H9 (cell line): ENCODE results near the gene PCDHA8. TPM values are rescaled to one million over a fixed set of nuclear protein-coding genes. Genes with fewer than 3 reads are reported as not detected.
"Not testable (repeated sequence)": the region's sequence is repeated elsewhere in the genome, so short reads cannot be mapped to it uniquely, and the experiment has no call there.

Experiments
- DNase-seq: peaks from one replicate; pipeline ENCODE4 v3.0.0-alpha.2; 2017
- H2AFZ ChIP-seq: one replicate; pipeline ENCODE4 v1.6.1; 2013; ENCODE audit warnings: mild to moderate bottlenecking, low read length, control low read depth, moderate library complexity
- H2AK5ac ChIP-seq: 2 replicates; pipeline ENCODE4 v1.6.1; 2013; ENCODE audit warnings: low read length, control low read depth, mixed read lengths; ENCODE audit not compliant: insufficient read length
- H2BK120ac ChIP-seq: one replicate; pipeline ENCODE4 v1.6.1; 2013; ENCODE audit warnings: low read depth, mild to moderate bottlenecking, low read length, control low read depth, inconsistent platforms; ENCODE audit not compliant: poor library complexity, severe bottlenecking
- H2BK12ac ChIP-seq: 2 replicates; pipeline ENCODE4 v1.6.1; 2013; ENCODE audit warnings: low read length, control low read depth, mixed read lengths, low read depth; ENCODE audit not compliant: insufficient read length
- H2BK15ac ChIP-seq: 2 replicates; pipeline ENCODE4 v1.6.1; 2013; ENCODE audit warnings: low read depth, low read length, control low read depth
- H2BK20ac ChIP-seq: one replicate; pipeline ENCODE4 v1.6.1; 2013; ENCODE audit warnings: low read depth, mild to moderate bottlenecking, low read length, control low read depth, inconsistent platforms; ENCODE audit not compliant: poor library complexity, severe bottlenecking
- H2BK5ac ChIP-seq: 2 replicates; pipeline ENCODE4 v1.6.1; 2013; ENCODE audit warnings: low read length, control low read depth, mixed read lengths; ENCODE audit not compliant: insufficient read length
- H3K14ac ChIP-seq: 2 replicates; pipeline ENCODE4 v1.6.1; 2013; ENCODE audit warnings: low read length, control low read depth; ENCODE audit not compliant: insufficient read depth
- H3K18ac ChIP-seq: 2 replicates; pipeline ENCODE4 v1.6.1; 2013; ENCODE audit warnings: low read depth, mild to moderate bottlenecking, mixed read lengths, low read length, control low read depth; ENCODE audit not compliant: insufficient read length
- H3K23ac ChIP-seq: 2 replicates; pipeline ENCODE4 v1.6.1; 2013; ENCODE audit warnings: low read length, control low read depth, mixed read lengths, low read depth; ENCODE audit not compliant: insufficient read length
- H3K23me2 ChIP-seq: 2 replicates; pipeline ENCODE4 v1.6.1; 2013; ENCODE audit warnings: low read depth, mild to moderate bottlenecking, mixed read lengths, low read length, control low read depth; ENCODE audit not compliant: insufficient read length, poor library complexity, severe bottlenecking
- H3K27ac ChIP-seq: 2 replicates; pipeline ENCODE4 v1.5.1; 2013; ENCODE audit warnings: low read length, control low read depth, mixed read lengths, low read depth; ENCODE audit not compliant: insufficient read length
- H3K27me3 ChIP-seq: 2 replicates; pipeline ENCODE4 v1.6.1; 2013; ENCODE audit warnings: low read length, control low read depth, inconsistent platforms; ENCODE audit not compliant: insufficient read depth
- H3K4ac ChIP-seq: 2 replicates; pipeline ENCODE4 v1.6.1; 2013; ENCODE audit warnings: low read depth, mild to moderate bottlenecking, control low read depth, inconsistent platforms, low read length, moderate library complexity
- H3K4me1 ChIP-seq: 2 replicates; pipeline ENCODE4 v1.6.1; 2013; ENCODE audit warnings: low read length, control low read depth, inconsistent platforms; ENCODE audit not compliant: insufficient read depth
- H3K4me2 ChIP-seq: 2 replicates; pipeline ENCODE4 v1.6.1; 2013; ENCODE audit warnings: low read length, control low read depth, mixed read lengths; ENCODE audit not compliant: insufficient read length, insufficient read depth
- H3K56ac ChIP-seq: 2 replicates; pipeline ENCODE4 v1.6.1; 2013; ENCODE audit warnings: low read depth, mild to moderate bottlenecking, mixed read lengths, low read length, control low read depth; ENCODE audit not compliant: insufficient read length
- H3K79me1 ChIP-seq: 2 replicates; pipeline ENCODE4 v1.6.1; 2013; ENCODE audit warnings: low read depth, mild to moderate bottlenecking, moderate library complexity, low read length, control low read depth, inconsistent platforms; ENCODE audit not compliant: insufficient read depth, poor library complexity, severe bottlenecking
- H3K79me2 ChIP-seq: 2 replicates; pipeline ENCODE4 v1.6.1; 2013; ENCODE audit warnings: low read length, control low read depth, inconsistent platforms; ENCODE audit not compliant: insufficient read depth
- H3K9ac ChIP-seq: 2 replicates; pipeline ENCODE4 v1.6.1; 2013; ENCODE audit warnings: low read length, control low read depth, mixed read lengths; ENCODE audit not compliant: insufficient read length; ENCODE audit errors: extremely low read depth
- H3K9me3 ChIP-seq: one replicate; pipeline ENCODE4 v1.6.1; 2013; ENCODE audit warnings: low read depth, low read length, inconsistent platforms; ENCODE audit not compliant: control insufficient read depth
- H3T11ph ChIP-seq: one replicate; pipeline ENCODE4 v1.6.1; 2013; ENCODE audit warnings: mild to moderate bottlenecking, low read length, control low read depth, inconsistent platforms
- H4K20me1 ChIP-seq: one replicate; pipeline ENCODE4 v1.6.1; 2013; ENCODE audit not compliant: control insufficient read depth, insufficient read length, insufficient read depth
- H4K5ac ChIP-seq: 2 replicates; pipeline ENCODE4 v1.6.1; 2013; ENCODE audit warnings: low read depth, mild to moderate bottlenecking, mixed read lengths, low read length, control low read depth; ENCODE audit not compliant: insufficient read length
- H4K8ac ChIP-seq: replicated peaks from 2 replicates; pipeline ENCODE4 v1.6.1; 2013; ENCODE audit warnings: low read length, control low read depth, mixed read lengths, low read depth; ENCODE audit not compliant: insufficient read length
- H4K91ac ChIP-seq: 2 replicates; pipeline ENCODE4 v1.6.1; 2013; ENCODE audit warnings: low read depth, mild to moderate bottlenecking, moderate library complexity, mixed read lengths, low read length, control low read depth; ENCODE audit not compliant: insufficient read length
- H3K27ac Mint-ChIP-seq, 3 experiments: 2 replicates in 2 of 3; 3 replicates in 1 of 3; pipeline ENCODE4 v1.8.0; 2020 to 2021; ENCODE audit warnings: mixed read lengths in 3 of 3, mild to moderate bottlenecking in 1 of 3, moderate library complexity in 1 of 3
- H3K27me3 Mint-ChIP-seq: 2 replicates; pipeline ENCODE4 v1.8.0; 2021; ENCODE audit warnings: low read depth, mild to moderate bottlenecking, moderate library complexity, mixed read lengths
- H3K36me3 Mint-ChIP-seq, 3 experiments: 2 replicates in 2 of 3; 3 replicates in 1 of 3; pipeline ENCODE4 v1.8.0; 2020 to 2021; ENCODE audit warnings: low read depth in 3 of 3, mixed read lengths in 3 of 3; ENCODE audit not compliant: insufficient read depth in 1 of 3
- H3K4me1 Mint-ChIP-seq, 2 experiments: 2 replicates each; pipeline ENCODE4 v1.8.0; 2020; ENCODE audit warnings: mixed read lengths in 2 of 2
- H3K4me3 Mint-ChIP-seq, 2 experiments: 2 replicates in 1 of 2; 3 replicates in 1 of 2; pipeline ENCODE4 v1.8.0; 2020 to 2021; ENCODE audit warnings: mild to moderate bottlenecking in 2 of 2, mixed read lengths in 2 of 2, moderate library complexity in 1 of 2
- H3K9me3 Mint-ChIP-seq, 2 experiments: 2 replicates in 1 of 2; 3 replicates in 1 of 2; pipeline ENCODE4 v1.8.0; 2020; ENCODE audit warnings: mild to moderate bottlenecking in 2 of 2, mixed read lengths in 2 of 2, moderate library complexity in 1 of 2
- CTCF ChIP-seq: fragments of 200-600 bp; sonication (generic); conservative IDR thresholded peaks from 3 replicates; pipeline ENCODE4 v1.8.0; 2021; ENCODE audit warnings: antibody characterized with exemption, mild to moderate bottlenecking
- WGBS: extraction: QIAGEN DNeasy Blood & Tissue Kit; methylation state at CpG from one replicate; pipeline ENCODE4 v1.1.7; 2013; ENCODE audit warnings: missing lambda C conversion rate, low lambda C conversion rate, mixed read lengths; ENCODE audit not compliant: insufficient read length; ENCODE audit errors: extremely low coverage; 5-methylcytosine and 5-hydroxymethylcytosine counted together
- total RNA-seq: library from RNA; stranded (reverse); gene quantifications from 2 replicates; pipeline ENCODE4 v1.2.1, GENCODE V29; 2021

Gene PCDHA8
- total RNA-seq, 1 experiment from 2014 or later: 0.57 TPM

- no peak overlapping the region for H3K27ac Mint-ChIP-seq
- Histone ChIP-seq H3K79me2 (no peaks in the 10 kb centered on the region), H3T11ph (no peak overlapping the region), H3K4ac (no peak overlapping the region), H4K8ac (no peak overlapping the region), H3K14ac (no peak overlapping the region), H2BK20ac (no peak overlapping the region), H3K27me3 (no peaks in the 10 kb centered on the region), H4K20me1 (no peaks in the 10 kb centered on the region), H3K4me1 (no peaks in the 10 kb centered on the region), H3K56ac (no peak overlapping the region), H3K23ac (no peak overlapping the region), H3K4me2 (no peak overlapping the region), H3K23me2 (peaks cover 3% of the 10 kb centered on the region), H2BK15ac (no peak overlapping the region), H3K79me1 (no peaks in the 10 kb centered on the region), H3K18ac (no peak overlapping the region), H3K9me3 (no peaks in the 10 kb centered on the region), H2BK12ac (no peak overlapping the region), H2AK5ac (no peak overlapping the region), H2BK120ac (no peak overlapping the region), H2BK5ac (no peak overlapping the region), H4K5ac (no peak overlapping the region), H3K27ac (no peak overlapping the region), H4K91ac (no peak overlapping the region), H2AFZ (no peak overlapping the region), H3K9ac (no peak overlapping the region)
- no peak overlapping the region for H3K4me3 Mint-ChIP-seq
- WGBS: no CpG with 5 or more reads among the region's 6 CpGs
- TF ChIP-seq CTCF: no peak
- no peak for DNase-seq
- H3K36me3 Mint-ChIP-seq: peaks cover 9 to 18% (median 15%) of the 10 kb centered on the region in 3 experiments
- H3K27me3 Mint-ChIP-seq: no peaks in the 10 kb centered on the region
- peaks cover 0 to 3% of the 10 kb centered on the region in 2 experiments; a peak in 2 of 4 replicates for H3K4me1 Mint-ChIP-seq
- peaks cover 0 to 16% of the 10 kb centered on the region in 2 experiments; a peak in 2 of 5 replicates for H3K9me3 Mint-ChIP-seq
Measured at GRCh38 chr5:140822281-140822629, 18.7 kb upstream of the PCDHA8 start.

GRCh38 chr5:140822969-140823368 lies 18.0 kb upstream of the PCDHA8 start:
- H3K4ac ChIP-seq, H3K4me1 Mint-ChIP-seq, H2AK5ac ChIP-seq, H4K5ac ChIP-seq, H3T11ph ChIP-seq, DNase-seq, H3K18ac ChIP-seq, H3K23me2 ChIP-seq, H3K56ac ChIP-seq, H2BK20ac ChIP-seq, H3K4me3 Mint-ChIP-seq, H3K27ac ChIP-seq, H4K91ac ChIP-seq, H3K79me2 ChIP-seq, H4K20me1 ChIP-seq, H3K9me3 ChIP-seq, H3K14ac ChIP-seq, H3K27me3 Mint-ChIP-seq, H3K4me1 ChIP-seq, H4K8ac ChIP-seq, H2AFZ ChIP-seq, H2BK15ac ChIP-seq, H3K23ac ChIP-seq, H3K4me2 ChIP-seq, H2BK12ac ChIP-seq, H3K27me3 ChIP-seq, H2BK120ac ChIP-seq, H3K9ac ChIP-seq, H2BK5ac ChIP-seq, H3K27ac Mint-ChIP-seq, H3K79me1 ChIP-seq: not testable (repeated sequence)
- Mint-ChIP-seq H3K9me3 (peaks cover 2 to 16% of the 10 kb centered on the region in 2 experiments; a peak in 3 of 5 replicates), H3K36me3 (peaks cover 9 to 18% (median 15%) of the 10 kb centered on the region in 3 experiments)
- WGBS: no CpG with 5 or more reads among the region's 48 CpGs
